ENCODE measurements around the gene NID1. TPM values are rescaled to one million over a fixed set of nuclear protein-coding genes. Genes with fewer than 3 reads are reported as not detected.

The NID1 gene
- total and polyA plus RNA-seq, 2 donors: 4.6 to 10.9 TPM

DNA sequence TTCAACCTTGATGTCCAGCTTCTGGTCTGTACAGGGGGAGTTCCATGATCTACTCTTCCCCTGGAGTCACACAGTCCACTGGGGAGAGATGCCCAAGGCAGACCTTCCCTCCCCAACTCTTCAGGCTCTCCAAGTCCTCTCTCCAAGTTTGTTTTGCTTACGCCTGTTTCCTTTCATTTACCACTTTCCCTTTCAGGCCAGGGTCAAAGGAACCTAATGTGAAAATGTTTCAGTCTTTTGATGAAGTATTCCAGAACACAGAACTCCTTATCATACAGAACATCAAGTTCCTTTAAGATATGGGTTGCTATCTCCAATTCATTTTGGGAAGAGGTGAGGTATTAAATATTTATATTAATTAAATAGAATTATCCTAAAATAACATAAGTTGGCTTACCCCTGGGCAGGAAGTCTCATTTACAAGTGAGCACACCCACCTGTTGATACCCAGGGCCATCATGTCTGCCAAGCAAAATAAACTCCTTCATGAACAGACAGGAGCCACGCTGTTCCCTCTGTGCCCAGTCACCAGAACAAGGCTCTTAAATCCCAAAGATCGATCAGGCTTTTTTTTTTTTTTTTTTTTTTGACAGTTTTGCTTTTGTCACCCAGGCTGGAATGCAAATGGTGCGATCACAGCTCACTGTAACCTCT lies 116.0 kb downstream of the NID1 start:
- Histone ChIP-seq H3K27ac (ENCODE audit: low read depth in 1 of 2, low read length in 1 of 2) (no peak overlapping the region), H3K36me3 (ENCODE audit: control insufficient read depth in 2 of 2, insufficient read depth in 2 of 2, low read length in 1 of 2) (no peaks in the 10 kb centered on the region), H3K4me1 (ENCODE audit: control insufficient read depth in 2 of 2, insufficient read depth in 2 of 2, low read length in 2 of 2) (peaks cover 21 to 66% of the 10 kb centered on the region in 2 donors), H3K27me3 (ENCODE audit: control insufficient read depth in 2 of 2, insufficient read depth in 1 of 2, low read length in 1 of 2) (no peaks in the 10 kb centered on the region), H3K4me3 (ENCODE audit: low read length in 2 of 2) (no peak overlapping the region), H3K9me3 (ENCODE audit: control insufficient read depth in 2 of 2, insufficient read depth in 1 of 2, low read length in 1 of 2) (peaks cover 0 to 11% of the 10 kb centered on the region in 2 donors)
- no peak for DNase-seq (ENCODE audit: low read depth in 6 of 9, low spot score in 9 of 9)
- WGBS: 93% methylated on average over 4 of the region's 4 CpGs

- Histone ChIP-seq H3K27ac (ENCODE audit: low read depth in 1 of 2, low read length in 1 of 2) (no peak overlapping the region), H3K36me3 (ENCODE audit: control insufficient read depth in 2 of 2, insufficient read depth in 2 of 2, low read length in 1 of 2) (no peaks in the 10 kb centered on the region), H3K9me3 (ENCODE audit: control insufficient read depth in 2 of 2, insufficient read depth in 1 of 2, low read length in 1 of 2) (peaks cover 0 to 11% of the 10 kb centered on the region in 2 donors), H3K27me3 (ENCODE audit: control insufficient read depth in 2 of 2, insufficient read depth in 1 of 2, low read length in 1 of 2) (no peaks in the 10 kb centered on the region), H3K4me1 (ENCODE audit: control insufficient read depth in 2 of 2, insufficient read depth in 2 of 2, low read length in 2 of 2) (peaks cover 16 to 67% of the 10 kb centered on the region in 2 donors), H3K4me3 (ENCODE audit: low read length in 2 of 2) (no peak overlapping the region)
- DNase-seq (ENCODE audit: low read depth in 6 of 9, low spot score in 9 of 9): no peak
- 98% methylated on average over 7 of the region's 7 CpGs for WGBS
Observed at GRCh38 chr1:235947989-235948388, 116.9 kb downstream of the NID1 start.

DNA sequence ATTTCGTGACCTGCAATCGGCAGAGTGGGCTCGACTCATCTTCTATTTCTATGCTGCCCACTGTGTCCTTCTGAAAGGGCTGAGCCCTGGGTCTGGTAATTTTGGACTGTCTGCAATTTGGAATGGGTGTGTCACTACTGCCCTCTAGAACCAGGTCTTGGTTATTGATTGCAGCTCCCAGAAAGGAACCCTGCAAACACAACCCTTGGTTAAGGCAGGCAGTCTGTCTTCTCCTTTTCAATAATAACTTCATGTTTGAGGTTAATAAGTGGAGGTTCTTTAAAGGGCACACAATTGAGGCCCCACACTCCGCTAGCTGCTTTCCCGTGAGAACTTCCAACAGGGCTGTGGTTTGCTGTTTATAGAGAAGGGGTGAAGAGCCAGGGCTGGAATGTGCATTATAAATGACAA lies 118.3 kb downstream of the NID1 start:
- H3K4me1 ChIP-seq (ENCODE audit: control insufficient read depth in 2 of 2, insufficient read depth in 2 of 2, low read length in 2 of 2): peaks cover 15 to 73% of the 10 kb centered on the region in 2 donors
- H3K4me3 ChIP-seq (ENCODE audit: low read length in 2 of 2): no peak overlapping the region
- H3K9me3 ChIP-seq (ENCODE audit: control insufficient read depth in 2 of 2, insufficient read depth in 1 of 2, low read length in 1 of 2): peaks cover 0 to 11% of the 10 kb centered on the region in 2 donors
- no peaks in the 10 kb centered on the region for H3K27me3 ChIP-seq (ENCODE audit: control insufficient read depth in 2 of 2, insufficient read depth in 1 of 2, low read length in 1 of 2)
- H3K36me3 ChIP-seq (ENCODE audit: control insufficient read depth in 2 of 2, insufficient read depth in 2 of 2, low read length in 1 of 2): no peaks in the 10 kb centered on the region
- H3K27ac ChIP-seq (ENCODE audit: low read depth in 1 of 2, low read length in 1 of 2): peak overlapping the region in 1 of 2 donors; percentile 63
- no peak for DNase-seq (ENCODE audit: low read depth in 6 of 9, low spot score in 9 of 9)
- WGBS: 89% methylated on average over 5 of the region's 5 CpGs

GRCh38 chr1:235945775-235946570 lies 118.9 kb downstream of the NID1 start:
- 90% methylated on average over 15 of the region's 15 CpGs for WGBS

DNA sequence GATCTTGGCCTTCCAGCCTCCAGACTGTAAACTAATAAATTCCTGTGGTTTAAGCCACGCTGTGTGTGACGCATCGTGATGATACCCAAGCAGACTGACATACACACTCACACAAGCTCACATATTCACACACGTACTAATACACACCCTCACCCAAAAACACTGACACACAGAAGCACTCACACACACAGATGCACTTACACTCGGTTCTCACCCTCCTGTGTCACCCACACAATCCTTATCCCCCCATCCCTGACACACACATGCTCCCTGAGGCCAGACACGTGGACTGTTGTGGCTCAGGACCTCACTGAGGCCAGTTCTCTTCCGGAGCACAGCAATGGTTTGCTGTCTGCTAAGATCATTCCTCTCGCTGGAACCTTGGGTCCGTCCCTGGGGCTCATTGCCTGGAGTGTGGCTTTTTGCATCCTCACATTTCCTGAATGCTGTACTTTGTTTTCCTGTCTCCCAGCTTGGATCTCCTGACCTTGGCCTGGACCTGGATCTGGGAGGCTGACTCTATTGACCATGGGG lies 121.2 kb downstream of the NID1 start:
- H3K9me3 ChIP-seq (ENCODE audit: control insufficient read depth in 2 of 2, insufficient read depth in 1 of 2, low read length in 1 of 2): peaks cover 0 to 5% of the 10 kb centered on the region in 2 donors
- no peak for DNase-seq (ENCODE audit: low read depth in 6 of 9, low spot score in 9 of 9)
- no peaks in the 10 kb centered on the region for H3K36me3 ChIP-seq (ENCODE audit: control insufficient read depth in 2 of 2, insufficient read depth in 2 of 2, low read length in 1 of 2)
- H3K27me3 ChIP-seq (ENCODE audit: control insufficient read depth in 2 of 2, insufficient read depth in 1 of 2, low read length in 1 of 2): no peaks in the 10 kb centered on the region
- peaks cover 22 to 88% of the 10 kb centered on the region in 2 donors for H3K4me1 ChIP-seq (ENCODE audit: control insufficient read depth in 2 of 2, insufficient read depth in 2 of 2, low read length in 2 of 2)
- no peak overlapping the region for H3K27ac ChIP-seq (ENCODE audit: low read depth in 1 of 2, low read length in 1 of 2)
- 74% methylated on average over 9 of the region's 9 CpGs for WGBS
- H3K4me3 ChIP-seq (ENCODE audit: low read length in 2 of 2): no peak overlapping the region

More at GRCh38 chr1:235945775-235946570, 118.9 kb downstream of the NID1 start:
- Histone ChIP-seq H3K27ac (ENCODE audit: low read depth in 1 of 2, low read length in 1 of 2) (peak overlapping the region in 1 of 2 donors; percentile 63), H3K36me3 (ENCODE audit: control insufficient read depth in 2 of 2, insufficient read depth in 2 of 2, low read length in 1 of 2) (no peaks in the 10 kb centered on the region), H3K9me3 (ENCODE audit: control insufficient read depth in 2 of 2, insufficient read depth in 1 of 2, low read length in 1 of 2) (peaks cover 0 to 11% of the 10 kb centered on the region in 2 donors), H3K4me1 (ENCODE audit: control insufficient read depth in 2 of 2, insufficient read depth in 2 of 2, low read length in 2 of 2) (peaks cover 15 to 75% of the 10 kb centered on the region in 2 donors), H3K27me3 (ENCODE audit: control insufficient read depth in 2 of 2, insufficient read depth in 1 of 2, low read length in 1 of 2) (no peaks in the 10 kb centered on the region), H3K4me3 (ENCODE audit: low read length in 2 of 2) (no peak overlapping the region)
- peak in 1 of 9 donors; percentile 37 for DNase-seq (ENCODE audit: low read depth in 6 of 9, low spot score in 9 of 9)

DNA sequence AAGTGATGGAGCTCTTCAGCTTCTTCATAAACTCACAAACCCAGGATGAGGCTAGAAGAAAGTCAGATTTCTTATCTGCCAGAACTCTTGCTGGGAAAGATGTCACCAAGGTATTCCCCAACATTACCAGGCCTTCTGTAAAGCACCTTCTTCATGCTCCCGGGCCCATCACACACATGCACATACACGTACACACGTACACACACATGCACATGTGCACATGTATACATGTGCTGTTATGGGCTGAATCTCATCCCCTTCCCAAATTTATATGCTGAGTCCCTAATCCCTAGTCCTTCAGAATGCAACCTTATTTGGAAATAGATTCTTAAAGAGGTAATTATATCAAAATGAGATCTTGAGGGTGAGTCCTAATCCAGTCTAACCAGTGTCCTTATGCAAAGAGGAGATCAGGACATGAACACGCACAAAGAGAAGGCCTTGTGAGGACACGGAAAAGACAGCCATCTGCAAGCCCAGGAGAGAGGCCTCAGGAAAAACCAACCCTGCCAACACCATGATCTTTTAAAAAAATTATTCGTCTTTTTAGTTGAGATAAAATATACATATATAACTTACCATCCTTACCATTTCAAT lies 121.8 kb downstream of the NID1 start:
- H3K4me1 ChIP-seq (ENCODE audit: control insufficient read depth in 2 of 2, insufficient read depth in 2 of 2, low read length in 2 of 2): peaks cover 20 to 90% of the 10 kb centered on the region in 2 donors
- H3K4me3 ChIP-seq (ENCODE audit: low read length in 2 of 2): no peak overlapping the region
- H3K36me3 ChIP-seq (ENCODE audit: control insufficient read depth in 2 of 2, insufficient read depth in 2 of 2, low read length in 1 of 2): no peaks in the 10 kb centered on the region
- H3K27ac ChIP-seq (ENCODE audit: low read depth in 1 of 2, low read length in 1 of 2): peak overlapping the region in 1 of 2 donors; percentile 34
- peaks cover 0 to 5% of the 10 kb centered on the region in 2 donors for H3K9me3 ChIP-seq (ENCODE audit: control insufficient read depth in 2 of 2, insufficient read depth in 1 of 2, low read length in 1 of 2)
- 97% methylated on average over 6 of the region's 6 CpGs for WGBS
- H3K27me3 ChIP-seq (ENCODE audit: control insufficient read depth in 2 of 2, insufficient read depth in 1 of 2, low read length in 1 of 2): no peaks in the 10 kb centered on the region
- no peak for DNase-seq (ENCODE audit: low read depth in 6 of 9, low spot score in 9 of 9)

- Histone ChIP-seq H3K9me3 (ENCODE audit: control insufficient read depth in 2 of 2, insufficient read depth in 1 of 2, low read length in 1 of 2) (peaks cover 0 to under 1% of the 10 kb centered on the region in 2 donors), H3K36me3 (ENCODE audit: control insufficient read depth in 2 of 2, insufficient read depth in 2 of 2, low read length in 1 of 2) (no peaks in the 10 kb centered on the region), H3K27ac (ENCODE audit: low read depth in 1 of 2, low read length in 1 of 2) (peak overlapping the region in 1 of 2 donors; percentile 34), H3K4me1 (ENCODE audit: control insufficient read depth in 2 of 2, insufficient read depth in 2 of 2, low read length in 2 of 2) (peaks cover 20 to 88% of the 10 kb centered on the region in 2 donors), H3K27me3 (ENCODE audit: control insufficient read depth in 2 of 2, insufficient read depth in 1 of 2, low read length in 1 of 2) (no peaks in the 10 kb centered on the region), H3K4me3 (ENCODE audit: low read length in 2 of 2) (no peak overlapping the region)
- 96% methylated on average over 6 of the region's 6 CpGs for WGBS
- no peak for DNase-seq (ENCODE audit: low read depth in 6 of 9, low spot score in 9 of 9)
Observed at GRCh38 chr1:235942625-235942934, 122.3 kb downstream of the NID1 start.

GRCh38 chr1:235941876-235942624 lies 122.8 kb downstream of the NID1 start:
- DNase-seq (ENCODE audit: low read depth in 6 of 9, low spot score in 9 of 9): no peak
- Histone ChIP-seq H3K36me3 (ENCODE audit: control insufficient read depth in 2 of 2, insufficient read depth in 2 of 2, low read length in 1 of 2) (no peaks in the 10 kb centered on the region), H3K4me3 (ENCODE audit: low read length in 2 of 2) (no peak overlapping the region), H3K27me3 (ENCODE audit: control insufficient read depth in 2 of 2, insufficient read depth in 1 of 2, low read length in 1 of 2) (no peaks in the 10 kb centered on the region), H3K4me1 (ENCODE audit: control insufficient read depth in 2 of 2, insufficient read depth in 2 of 2, low read length in 2 of 2) (peaks cover 26 to 90% of the 10 kb centered on the region in 2 donors), H3K27ac (ENCODE audit: low read depth in 1 of 2, low read length in 1 of 2) (peak overlapping the region in 1 of 2 donors; percentile 34), H3K9me3 (ENCODE audit: control insufficient read depth in 2 of 2, insufficient read depth in 1 of 2, low read length in 1 of 2) (no peaks in the 10 kb centered on the region)
- 97% methylated on average over 12 of the region's 12 CpGs for WGBS
